ENCODE measurements around the gene ASPSCR1. TPM values are rescaled to one million over a fixed set of nuclear protein-coding genes. Genes with fewer than 3 reads are reported as not detected.

ASPSCR1 gene
- total RNA-seq, 1 donor from 2014 or later = 55.5 TPM

DNA sequence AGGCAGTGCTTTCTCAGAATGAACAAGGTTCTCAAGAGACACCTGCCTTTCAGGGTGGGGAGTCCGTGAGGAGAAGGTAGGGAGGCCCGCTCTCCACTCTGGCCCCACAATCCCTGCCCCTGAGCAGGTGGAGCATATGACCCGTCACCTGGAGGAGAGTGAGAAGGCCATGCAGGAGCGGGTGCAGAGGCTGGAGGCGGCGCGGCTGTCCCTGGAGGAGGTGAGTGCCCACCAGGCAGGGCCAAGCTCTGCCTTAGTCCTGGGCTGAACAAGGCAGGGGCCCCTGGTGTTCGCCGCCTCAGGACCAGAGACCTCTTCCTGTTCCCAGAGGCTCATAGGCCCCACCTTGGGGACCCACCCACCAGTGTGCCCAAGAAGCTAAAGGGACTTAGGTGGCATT, 51.5 kb downstream of the ASPSCR1 start:
- peaks cover 3% of the 10 kb centered on the region for H3K4me1 Mint-ChIP-seq (ENCODE audit: low read depth)
- no peak overlapping the region for H3K4me3 Mint-ChIP-seq (ENCODE audit: low read depth)
- no peaks in the 10 kb centered on the region for H3K9me3 Mint-ChIP-seq (ENCODE audit: low read depth)
- DNase-seq (ENCODE audit: low spot score, unreplicated experiment) = no peak
- peaks cover 2% of the 10 kb centered on the region for H3K27me3 Mint-ChIP-seq
- TF ChIP-seq, protein P1, sequence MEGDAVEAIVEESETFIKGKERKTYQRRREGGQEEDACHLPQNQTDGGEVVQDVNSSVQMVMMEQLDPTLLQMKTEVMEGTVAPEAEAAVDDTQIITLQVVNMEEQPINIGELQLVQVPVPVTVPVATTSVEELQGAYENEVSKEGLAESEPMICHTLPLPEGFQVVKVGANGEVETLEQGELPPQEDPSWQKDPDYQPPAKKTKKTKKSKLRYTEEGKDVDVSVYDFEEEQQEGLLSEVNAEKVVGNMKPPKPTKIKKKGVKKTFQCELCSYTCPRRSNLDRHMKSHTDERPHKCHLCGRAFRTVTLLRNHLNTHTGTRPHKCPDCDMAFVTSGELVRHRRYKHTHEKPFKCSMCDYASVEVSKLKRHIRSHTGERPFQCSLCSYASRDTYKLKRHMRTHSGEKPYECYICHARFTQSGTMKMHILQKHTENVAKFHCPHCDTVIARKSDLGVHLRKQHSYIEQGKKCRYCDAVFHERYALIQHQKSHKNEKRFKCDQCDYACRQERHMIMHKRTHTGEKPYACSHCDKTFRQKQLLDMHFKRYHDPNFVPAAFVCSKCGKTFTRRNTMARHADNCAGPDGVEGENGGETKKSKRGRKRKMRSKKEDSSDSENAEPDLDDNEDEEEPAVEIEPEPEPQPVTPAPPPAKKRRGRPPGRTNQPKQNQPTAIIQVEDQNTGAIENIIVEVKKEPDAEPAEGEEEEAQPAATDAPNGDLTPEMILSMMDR (IDR thresholded peaks at IDR 0.05; ENCODE audit: unreplicated experiment) = no peak
- H3K36me3 Mint-ChIP-seq (ENCODE audit: insufficient read depth) = peaks cover 8% of the 10 kb centered on the region
- H3K27ac Mint-ChIP-seq = no peak overlapping the region

DNA sequence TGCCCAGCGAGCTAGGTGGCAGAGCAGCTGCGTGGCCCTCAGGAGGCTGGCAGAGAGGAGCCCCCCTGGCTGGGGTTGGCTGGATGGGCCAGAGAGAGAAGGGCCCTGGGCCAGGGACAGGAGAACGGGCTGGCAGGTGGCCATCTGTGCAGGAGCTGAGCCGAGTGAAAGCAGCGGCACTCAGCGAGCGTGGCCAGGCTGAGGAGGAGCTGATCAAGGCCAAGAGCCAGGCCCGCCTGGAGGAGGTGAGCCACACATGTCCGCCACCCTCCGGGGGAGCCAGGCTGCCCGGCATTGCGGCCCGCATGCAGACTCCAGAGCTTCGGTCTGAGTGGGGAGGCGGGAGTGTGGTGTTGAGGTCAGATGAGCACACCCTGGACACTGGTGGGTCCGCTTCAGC, 52.0 kb downstream of the ASPSCR1 start:
- Mint-ChIP-seq H3K4me3 (ENCODE audit: low read depth) (peak overlapping the region; percentile 56), H3K27ac (no peak overlapping the region), H3K4me1 (ENCODE audit: low read depth) (no peaks in the 10 kb centered on the region), H3K9me3 (ENCODE audit: low read depth) (no peaks in the 10 kb centered on the region), H3K27me3 (peaks cover 2% of the 10 kb centered on the region), H3K36me3 (ENCODE audit: insufficient read depth) (peaks cover 8% of the 10 kb centered on the region)
- no peak for DNase-seq (ENCODE audit: low spot score, unreplicated experiment)
- TF ChIP-seq, protein P1 (IDR thresholded peaks at IDR 0.05; ENCODE audit: unreplicated experiment) = no peak

DNA sequence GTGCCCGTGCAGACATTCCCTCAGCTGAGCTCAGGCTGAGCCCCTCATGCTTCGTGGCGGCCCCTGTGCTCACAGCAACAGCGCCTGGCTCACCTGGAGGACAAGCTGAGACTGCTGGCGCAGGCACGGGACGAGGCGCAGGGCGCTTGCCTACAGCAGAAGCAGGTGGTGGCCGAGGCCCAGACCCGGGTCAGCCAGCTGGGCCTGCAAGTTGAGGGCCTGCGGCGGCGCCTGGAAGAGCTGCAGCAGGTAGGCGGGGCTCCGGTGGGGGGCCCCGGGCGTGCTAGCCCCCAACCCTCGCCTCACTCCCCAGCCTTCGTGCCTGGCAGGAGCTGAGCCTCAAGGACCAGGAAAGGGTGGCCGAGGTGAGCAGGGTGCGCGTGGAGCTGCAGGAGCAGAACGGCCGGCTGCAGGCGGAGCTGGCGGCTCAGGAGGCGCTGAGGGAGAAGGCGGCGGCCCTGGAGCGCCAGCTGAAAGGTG, 52.6 kb downstream of the ASPSCR1 start:
- peak overlapping the region; percentile 56 for H3K4me3 Mint-ChIP-seq (ENCODE audit: low read depth)
- H3K27me3 Mint-ChIP-seq = peaks cover 4% of the 10 kb centered on the region
- no peaks in the 10 kb centered on the region for H3K4me1 Mint-ChIP-seq (ENCODE audit: low read depth)
- TF ChIP-seq, protein P1 (IDR thresholded peaks at IDR 0.05; ENCODE audit: unreplicated experiment) = no peak
- no peak for DNase-seq (ENCODE audit: low spot score, unreplicated experiment)
- H3K36me3 Mint-ChIP-seq (ENCODE audit: insufficient read depth) = peaks cover 10% of the 10 kb centered on the region
- H3K9me3 Mint-ChIP-seq (ENCODE audit: low read depth) = no peaks in the 10 kb centered on the region
- no peak overlapping the region for H3K27ac Mint-ChIP-seq

DNA sequence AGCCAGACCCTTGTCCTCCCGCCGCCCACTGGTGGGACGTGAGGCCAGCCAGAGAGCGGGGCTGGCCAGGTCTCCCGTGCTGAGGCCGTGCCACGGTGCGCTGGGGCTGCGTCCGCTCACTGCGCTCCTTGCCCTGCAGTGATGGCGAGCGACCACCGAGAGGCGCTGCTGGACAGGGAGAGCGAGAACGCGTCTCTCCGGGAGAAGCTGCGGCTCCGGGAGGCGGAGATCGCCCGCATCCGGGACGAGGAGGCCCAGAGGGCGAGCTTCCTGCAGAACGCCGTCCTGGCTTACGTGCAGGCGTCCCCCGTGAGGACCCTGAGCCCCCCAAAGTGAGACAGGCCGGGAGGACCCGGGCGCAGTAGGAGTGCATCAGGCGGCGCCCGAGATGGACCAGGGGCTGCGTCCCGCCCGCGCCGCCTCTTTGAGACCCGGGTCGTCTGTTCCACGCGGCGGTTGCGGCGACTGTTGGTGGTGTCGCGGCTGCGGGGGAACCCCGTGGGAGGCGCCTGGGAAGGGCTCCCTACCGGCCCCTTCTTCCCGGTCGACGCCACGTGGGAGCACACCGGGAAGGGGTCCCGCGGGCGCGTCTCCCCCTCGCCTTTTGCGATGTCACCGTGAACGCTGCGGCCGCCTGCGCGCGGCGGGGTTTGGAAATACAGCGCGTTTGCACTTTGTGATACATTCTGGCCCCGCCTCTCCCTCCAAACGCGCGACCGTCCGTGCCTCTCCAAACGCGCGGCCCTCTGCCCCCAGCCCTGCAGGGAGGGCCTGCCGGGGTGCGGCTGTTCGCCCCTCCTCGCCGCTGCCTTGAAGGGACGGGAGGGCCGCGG, 53.3 kb downstream of the ASPSCR1 start:
- peak overlapping the region; percentile 73 for H3K4me3 Mint-ChIP-seq (ENCODE audit: low read depth)
- peaks cover 1% of the 10 kb centered on the region for H3K4me1 Mint-ChIP-seq (ENCODE audit: low read depth)
- peak overlapping the region; percentile 52 for H3K27ac Mint-ChIP-seq
- DNase-seq (ENCODE audit: low spot score, unreplicated experiment) = peak; percentile 85
- TF ChIP-seq, protein P1 (IDR thresholded peaks at IDR 0.05; ENCODE audit: unreplicated experiment) = peak; percentile 84
- H3K27me3 Mint-ChIP-seq = peaks cover 8% of the 10 kb centered on the region
- peaks cover 15% of the 10 kb centered on the region for H3K36me3 Mint-ChIP-seq (ENCODE audit: insufficient read depth)
- H3K9me3 Mint-ChIP-seq (ENCODE audit: low read depth) = no peaks in the 10 kb centered on the region

DNA sequence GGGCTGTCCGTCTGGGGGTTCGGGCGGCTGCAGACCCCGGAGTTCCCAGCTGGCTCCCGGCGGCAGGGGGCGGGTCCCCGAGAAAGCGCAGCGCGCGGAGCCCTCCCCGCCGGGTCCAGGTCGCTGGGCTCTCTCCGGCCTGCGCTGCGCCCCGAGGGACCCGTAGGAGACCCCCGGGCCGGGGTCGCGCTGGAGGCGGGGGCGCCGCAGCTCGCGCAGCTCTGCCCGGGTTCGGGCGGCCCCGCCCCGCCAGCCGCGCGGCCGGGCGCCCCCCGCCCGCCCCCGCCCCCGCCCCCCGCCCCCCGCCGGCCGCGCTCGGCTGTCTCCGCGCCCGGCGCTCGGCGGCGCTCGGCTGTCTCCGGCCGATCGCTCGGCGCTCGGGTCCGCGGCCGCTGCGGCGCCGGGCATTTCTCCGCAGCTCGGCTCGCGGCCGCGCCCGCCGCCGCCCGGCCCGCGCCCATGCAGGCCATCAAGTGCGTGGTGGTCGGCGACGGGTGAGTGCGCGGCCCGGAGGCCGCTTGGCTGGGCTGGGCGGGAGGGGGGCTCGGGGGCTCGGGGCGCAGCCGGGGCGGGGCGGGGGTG, 54.0 kb downstream of the ASPSCR1 start, which contains the start of gene RAC3:
TSS of gene RAC3 (plus strand) at position 376 of the 582 bp plus-strand sequence. CDS start at position 460, 84 bp downstream.
- Mint-ChIP-seq H3K4me1 (ENCODE audit: low read depth) (peaks cover 1% of the 10 kb centered on the region), H3K4me3 (ENCODE audit: low read depth) (peak within 1 kb of the TSS; percentile 73), H3K27ac (peak within 1 kb of the TSS; percentile 52), H3K9me3 (ENCODE audit: low read depth) (no peaks in the 10 kb centered on the region), H3K27me3 (peaks cover 8% of the 10 kb centered on the region), H3K36me3 (ENCODE audit: insufficient read depth) (peaks cover 14% of the 10 kb centered on the region)
- TF ChIP-seq, protein P1 (IDR thresholded peaks at IDR 0.05; ENCODE audit: unreplicated experiment) = no peak
- no peak for DNase-seq (ENCODE audit: low spot score, unreplicated experiment)

Data from progenitor cell of endocrine pancreas (in vitro differentiated cells).